Measurements from ENCODE around the gene PNKD.

PNKD gene

DNA sequence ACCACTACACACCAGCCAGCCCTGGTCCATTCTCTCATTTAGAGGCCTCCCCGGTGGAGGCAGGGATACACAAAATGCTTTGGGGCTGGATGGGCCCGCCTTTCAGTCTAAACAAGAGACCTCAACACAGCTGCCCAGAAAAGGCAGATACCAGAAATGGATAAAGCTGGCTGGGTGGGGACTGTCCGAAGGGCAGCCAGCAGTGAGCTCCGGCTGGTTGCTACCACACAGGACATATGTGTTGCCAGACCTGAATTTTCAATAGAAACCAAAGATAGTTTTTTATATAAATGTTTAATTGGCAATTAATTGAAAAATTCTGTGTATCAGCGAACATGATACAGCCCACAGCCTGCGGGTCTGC is 8.1 kb upstream of the PNKD start:
- Histone ChIP-seq H3F3A (ENCODE audit: insufficient read depth) (peaks cover 7% of the 10 kb centered on the region), H3K79me2 (ENCODE audit: insufficient read depth, low read length) (no peaks in the 10 kb centered on the region), H3K27ac (ENCODE audit: low read depth, low read length) (no peak overlapping the region), H4K20me1 (ENCODE audit: low read depth, low read length) (no peaks in the 10 kb centered on the region), H3K9me3 (ENCODE audit: insufficient read depth, low read length) (no peaks in the 10 kb centered on the region), H3K9me2 (replicated peaks; ENCODE audit: insufficient read depth, low read length) (no peaks in the 10 kb centered on the region), H3K9ac (ENCODE audit: low read length) (no peak overlapping the region), H3K4me2 (ENCODE audit: low read depth, low read length, poor library complexity, severe bottlenecking) (no peak overlapping the region), H3K4me3 (ENCODE audit: insufficient read depth, low read length, poor library complexity, severe bottlenecking) (no peak overlapping the region), H2AFZ (ENCODE audit: low read depth, low read length, severe bottlenecking) (no peak overlapping the region), H3K27me3 (ENCODE audit: low read length) (no peaks in the 10 kb centered on the region), H3K36me3 (ENCODE audit: low read length) (no peaks in the 10 kb centered on the region)
- no peak for TF ChIP-seq EZH2phosphoT487 (conservative IDR thresholded peaks at IDR 0.05; ENCODE audit: low read length)
- TF ChIP-seq, protein P1, sequence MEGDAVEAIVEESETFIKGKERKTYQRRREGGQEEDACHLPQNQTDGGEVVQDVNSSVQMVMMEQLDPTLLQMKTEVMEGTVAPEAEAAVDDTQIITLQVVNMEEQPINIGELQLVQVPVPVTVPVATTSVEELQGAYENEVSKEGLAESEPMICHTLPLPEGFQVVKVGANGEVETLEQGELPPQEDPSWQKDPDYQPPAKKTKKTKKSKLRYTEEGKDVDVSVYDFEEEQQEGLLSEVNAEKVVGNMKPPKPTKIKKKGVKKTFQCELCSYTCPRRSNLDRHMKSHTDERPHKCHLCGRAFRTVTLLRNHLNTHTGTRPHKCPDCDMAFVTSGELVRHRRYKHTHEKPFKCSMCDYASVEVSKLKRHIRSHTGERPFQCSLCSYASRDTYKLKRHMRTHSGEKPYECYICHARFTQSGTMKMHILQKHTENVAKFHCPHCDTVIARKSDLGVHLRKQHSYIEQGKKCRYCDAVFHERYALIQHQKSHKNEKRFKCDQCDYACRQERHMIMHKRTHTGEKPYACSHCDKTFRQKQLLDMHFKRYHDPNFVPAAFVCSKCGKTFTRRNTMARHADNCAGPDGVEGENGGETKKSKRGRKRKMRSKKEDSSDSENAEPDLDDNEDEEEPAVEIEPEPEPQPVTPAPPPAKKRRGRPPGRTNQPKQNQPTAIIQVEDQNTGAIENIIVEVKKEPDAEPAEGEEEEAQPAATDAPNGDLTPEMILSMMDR (IDR thresholded peaks at IDR 0.05; ENCODE audit: insufficient read depth, low read length, poor library complexity, severe bottlenecking): no peak

DNA sequence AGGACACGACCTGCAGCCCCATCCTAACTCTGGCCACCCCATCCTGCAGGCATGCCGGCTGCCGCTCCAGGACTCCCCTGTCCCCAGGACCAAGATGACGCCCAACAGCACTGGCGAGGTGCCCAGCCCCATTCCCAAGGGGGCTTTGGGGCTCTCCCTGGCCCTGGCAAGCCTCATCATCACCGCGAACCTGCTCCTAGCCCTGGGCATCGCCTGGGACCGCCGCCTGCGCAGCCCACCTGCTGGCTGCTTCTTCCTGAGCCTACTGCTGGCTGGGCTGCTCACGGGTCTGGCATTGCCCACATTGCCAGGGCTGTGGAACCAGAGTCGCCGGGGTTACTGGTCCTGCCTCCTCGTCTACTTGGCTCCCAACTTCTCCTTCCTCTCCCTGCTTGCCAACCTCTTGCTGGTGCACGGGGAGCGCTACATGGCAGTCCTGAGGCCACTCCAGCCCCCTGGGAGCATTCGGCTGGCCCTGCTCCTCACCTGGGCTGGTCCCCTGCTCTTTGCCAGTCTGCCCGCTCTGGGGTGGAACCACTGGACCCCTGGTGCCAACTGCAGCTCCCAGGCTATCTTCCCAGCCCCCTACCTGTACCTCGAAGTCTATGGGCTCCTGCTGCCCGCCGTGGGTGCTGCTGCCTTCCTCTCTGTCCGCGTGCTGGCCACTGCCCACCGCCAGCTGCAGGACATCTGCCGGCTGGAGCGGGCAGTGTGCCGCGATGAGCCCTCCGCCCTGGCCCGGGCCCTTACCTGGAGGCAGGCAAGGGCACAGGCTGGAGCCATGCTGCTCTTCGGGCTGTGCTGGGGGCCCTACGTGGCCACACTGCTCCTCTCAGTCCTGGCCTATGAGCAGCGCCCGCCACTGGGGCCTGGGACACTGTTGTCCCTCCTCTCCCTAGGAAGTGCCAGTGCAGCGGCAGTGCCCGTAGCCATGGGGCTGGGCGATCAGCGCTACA is 7.4 kb upstream of the PNKD start:
- H4K20me1 ChIP-seq (ENCODE audit: low read depth, low read length): no peaks in the 10 kb centered on the region
- H3K4me2 ChIP-seq (ENCODE audit: low read depth, low read length, poor library complexity, severe bottlenecking): no peak overlapping the region
- no peaks in the 10 kb centered on the region for H3K79me2 ChIP-seq (ENCODE audit: insufficient read depth, low read length)
- H3K27me3 ChIP-seq (ENCODE audit: low read length): no peaks in the 10 kb centered on the region
- TF ChIP-seq EZH2phosphoT487 (conservative IDR thresholded peaks at IDR 0.05; ENCODE audit: low read length): no peak
- TF ChIP-seq, protein P1 (IDR thresholded peaks at IDR 0.05; ENCODE audit: insufficient read depth, low read length, poor library complexity, severe bottlenecking): no peak
- H3K9ac ChIP-seq (ENCODE audit: low read length): no peak overlapping the region
- H3K9me2 ChIP-seq (replicated peaks; ENCODE audit: insufficient read depth, low read length): no peaks in the 10 kb centered on the region
- H2AFZ ChIP-seq (ENCODE audit: low read depth, low read length, severe bottlenecking): no peak overlapping the region
- H3K9me3 ChIP-seq (ENCODE audit: insufficient read depth, low read length): no peaks in the 10 kb centered on the region
- peaks cover under 1% of the 10 kb centered on the region for H3F3A ChIP-seq (ENCODE audit: insufficient read depth)
- no peaks in the 10 kb centered on the region for H3K36me3 ChIP-seq (ENCODE audit: low read length)
- H3K27ac ChIP-seq (ENCODE audit: low read depth, low read length): no peak overlapping the region
- H3K4me3 ChIP-seq (ENCODE audit: insufficient read depth, low read length, poor library complexity, severe bottlenecking): no peak overlapping the region

DNA sequence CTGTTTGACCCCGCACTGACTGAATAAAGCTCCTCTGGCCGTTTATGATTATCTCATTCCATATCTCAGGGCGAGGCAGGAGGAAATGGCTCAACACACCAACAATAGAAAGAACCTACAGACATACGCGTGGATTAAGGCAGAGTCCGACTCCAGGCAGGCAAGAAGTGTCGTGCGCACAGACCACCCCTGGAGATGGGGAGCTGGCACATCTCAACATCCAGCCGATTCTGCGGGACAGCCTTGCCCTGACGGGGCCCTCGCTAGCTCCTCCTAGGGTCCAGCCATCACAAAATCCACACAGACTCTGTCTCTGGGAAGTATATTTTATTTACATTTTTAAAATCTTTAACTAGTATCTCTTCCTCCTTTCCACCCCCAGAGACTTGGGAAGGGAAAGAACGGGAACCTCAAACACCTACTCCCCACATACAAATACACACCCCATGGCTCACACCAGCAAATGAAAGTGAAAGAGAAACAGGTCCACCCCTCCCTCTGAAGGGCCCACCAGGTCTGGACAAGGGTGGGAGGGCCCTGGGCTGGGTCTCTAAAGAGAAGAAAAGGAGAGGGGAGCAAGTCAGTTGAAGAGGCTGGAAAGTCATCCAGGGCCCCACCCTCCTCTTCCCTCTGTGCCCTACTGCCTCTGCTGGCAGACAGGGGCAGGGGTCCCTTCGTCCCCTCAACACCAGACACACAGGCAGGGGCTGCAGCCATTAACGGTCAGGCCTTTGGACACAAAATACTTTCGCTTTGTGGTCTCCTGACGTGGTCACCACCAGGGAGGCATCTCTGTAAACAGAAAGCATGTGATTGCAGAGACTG is 6.3 kb upstream of the PNKD start:
- Histone ChIP-seq H3K9ac (ENCODE audit: low read length) (no peak overlapping the region), H3K27me3 (ENCODE audit: low read length) (no peaks in the 10 kb centered on the region), H3K27ac (ENCODE audit: low read depth, low read length) (no peak overlapping the region), H3K9me3 (ENCODE audit: insufficient read depth, low read length) (no peaks in the 10 kb centered on the region), H3K4me2 (ENCODE audit: low read depth, low read length, poor library complexity, severe bottlenecking) (no peak overlapping the region), H3F3A (ENCODE audit: insufficient read depth) (no peaks in the 10 kb centered on the region), H3K4me3 (ENCODE audit: insufficient read depth, low read length, poor library complexity, severe bottlenecking) (no peak overlapping the region), H3K9me2 (replicated peaks; ENCODE audit: insufficient read depth, low read length) (no peaks in the 10 kb centered on the region), H2AFZ (ENCODE audit: low read depth, low read length, severe bottlenecking) (no peak overlapping the region), H3K79me2 (ENCODE audit: insufficient read depth, low read length) (peaks cover 1% of the 10 kb centered on the region; the same call in 1 of the 2 replicates), H4K20me1 (ENCODE audit: low read depth, low read length) (no peaks in the 10 kb centered on the region), H3K36me3 (ENCODE audit: low read length) (no peaks in the 10 kb centered on the region)
- no peak for TF ChIP-seq EZH2phosphoT487 (conservative IDR thresholded peaks at IDR 0.05; ENCODE audit: low read length)
- TF ChIP-seq, protein P1 (IDR thresholded peaks at IDR 0.05; ENCODE audit: insufficient read depth, low read length, poor library complexity, severe bottlenecking): no peak

Data from SU-DHL-6 (cell line).